GM12878 (cell line): ENCODE results near the gene MARK4. TPM values are rescaled to one million over a fixed set of nuclear protein-coding genes. Genes with fewer than 3 reads are reported as not detected.

Experiments used
- ATAC-seq: fragments of 200-7000 bp; cut with Tn5 transposase; 3 replicates; pipeline ENCODE4 v1.9.1; 2020; ENCODE audit warnings: mild to moderate bottlenecking, moderate library complexity
- BruUV-seq: library from RNA; stranded (reverse); fragments of 400-500 nt; replicated peaks from 2 replicates; lab custom pipeline; 2021; lab: Mats Ljungman, UMichigan
- CTCF ChIA-PET: fragments of 300-600 bp; sonication (Branson Sonifier 250); formaldehyde crosslinking; extraction: SDS; loops from one replicate; lab custom pipeline; 2021; ENCODE audit warnings: inconsistent platforms; lab: Yijun Ruan, JAX
- POLR2A ChIA-PET: fragments of 350-600 bp; formaldehyde crosslinking; extraction: SDS; loops from one replicate; lab custom pipeline; 2021; ENCODE audit warnings: inconsistent platforms; lab: Charles Lee
- RAD21 ChIA-PET: fragments of 300-600 bp; sonication (Branson Sonifier 250); formaldehyde crosslinking; loops from one replicate; lab custom pipeline; 2023; ENCODE audit warnings: antibody characterized with exemption; ENCODE audit not compliant: unreplicated experiment; lab: Charles Lee
- SMC1A ChIA-PET: fragments of 300-600 bp; sonication (Branson Sonifier 250); formaldehyde crosslinking; loops from one replicate; lab custom pipeline; 2023; ENCODE audit not compliant: unreplicated experiment, uncharacterized antibody; lab: Charles Lee
- DNase-seq: peaks from one replicate; pipeline ENCODE4 v3.0.0-alpha.2; 2011; ENCODE audit warnings: low read depth, low spot score
- FAIRE-seq: peaks from 3 replicates; lab custom pipeline; 2011; peaks lifted over from hg19 to GRCh38; lab: Jason Lieb, UNC
- H2AFZ ChIP-seq: 2 replicates; pipeline ENCODE4 v1.6.0; 2011; ENCODE audit warnings: low read depth, low read length, control low read depth; ENCODE audit not compliant: control insufficient read depth
- H3K27ac ChIP-seq: 2 replicates; pipeline ENCODE4 v1.5.1; 2011; ENCODE audit warnings: control low read depth; ENCODE audit not compliant: control insufficient read depth, insufficient read depth
- H3K27me3 ChIP-seq, 2 experiments: replicated peaks in 1 of 2; 2 replicates each; pipeline versions ENCODE4 v1.6.0 to v1.6.1; 2011; ENCODE audit warnings: low read length in 1 of 2; ENCODE audit not compliant: control insufficient read depth in 2 of 2, insufficient read depth in 2 of 2
- H3K36me3 ChIP-seq, 2 experiments: 2 replicates each; pipeline ENCODE4 v1.5.1; 2011; ENCODE audit warnings: low read length in 1 of 2; ENCODE audit not compliant: control insufficient read depth in 2 of 2, insufficient read depth in 2 of 2
- H3K4me1 ChIP-seq: 2 replicates; pipeline ENCODE4 v1.6.1; 2011; ENCODE audit warnings: mild to moderate bottlenecking, low read length, moderate library complexity, mixed read lengths; ENCODE audit not compliant: control insufficient read depth, insufficient read depth
- H3K4me2 ChIP-seq: 2 replicates; pipeline ENCODE4 v1.6.0; 2011; ENCODE audit warnings: control low read depth; ENCODE audit not compliant: control insufficient read depth, insufficient read depth
- H3K4me3 ChIP-seq: fragments of 200-600 bp; sonication (generic); 2 replicates; pipeline ENCODE4 v1.5.1; 2016
- H3K79me2 ChIP-seq: 2 replicates; pipeline ENCODE4 v1.6.0; 2011; ENCODE audit warnings: low read length; ENCODE audit not compliant: control insufficient read depth, insufficient read depth
- H3K9ac ChIP-seq: 2 replicates; pipeline ENCODE4 v1.8.0; 2011; ENCODE audit warnings: low read length, control low read depth, mixed read lengths; ENCODE audit not compliant: control insufficient read depth, insufficient read depth
- H3K9me3 ChIP-seq: replicated peaks from 3 replicates; pipeline ENCODE4 v1.5.1; 2011; ENCODE audit warnings: mild to moderate bottlenecking, low read length; ENCODE audit not compliant: control insufficient read depth, insufficient read depth
- H4K20me1 ChIP-seq: 2 replicates; pipeline ENCODE4 v1.6.0; 2011; ENCODE audit not compliant: control insufficient read depth, insufficient read depth
- EGR1 ChIP-seq, 2 experiments: IDR thresholded peaks; 1 replicate in 1 of 2; 2 replicates in 1 of 2; pipeline ENCODE4 v1.6.1; 2011 to 2012; ENCODE audit warnings: low read depth in 2 of 2, low read length in 2 of 2, borderline replicate concordance in 1 of 2, mild to moderate bottlenecking in 1 of 2, moderate library complexity in 1 of 2
- MYC ChIP-seq: IDR thresholded peaks from 2 replicates; pipeline ENCODE4 v1.6.1; 2011; ENCODE audit warnings: mild to moderate bottlenecking, low read length, moderate library complexity, inconsistent platforms; ENCODE audit not compliant: insufficient read depth, insufficient replicate concordance, insufficient read length, severe bottlenecking
- NR2F1 ChIP-seq: fragments of 450-650 bp; conservative IDR thresholded peaks from 2 replicates; pipeline ENCODE4 v1.6.1; 2017; ENCODE audit warnings: mild to moderate bottlenecking
- PAX8 ChIP-seq: fragments of 450-650 bp; IDR thresholded peaks from 2 replicates; pipeline ENCODE4 v1.6.1; 2017; ENCODE audit warnings: mild to moderate bottlenecking, moderate library complexity
- RAD51 ChIP-seq: fragments of 450-650 bp; IDR thresholded peaks from 2 replicates; pipeline ENCODE4 v1.6.1; 2016; ENCODE audit warnings: moderate library complexity, mild to moderate bottlenecking, inconsistent platforms
- STAT1 ChIP-seq: fragments of 450-650 bp; conservative IDR thresholded peaks from 2 replicates; pipeline ENCODE4 v1.6.1; 2014; ENCODE audit warnings: antibody characterized with exemption, mild to moderate bottlenecking
- ZNF24 ChIP-seq: fragments of 450-650 bp; IDR thresholded peaks from 2 replicates; pipeline ENCODE4 v1.6.1; 2017; ENCODE audit warnings: antibody characterized with exemption, mild to moderate bottlenecking
- WGBS: methylation state at CpG from one replicate; pipeline ENCODE4 v1.1.6; 2016; ENCODE audit warnings: low lambda C conversion rate; ENCODE audit not compliant: insufficient replicate concordance, insufficient coverage; ENCODE audit errors: missing lambda C conversion rate; 5-methylcytosine and 5-hydroxymethylcytosine counted together
- in situ Hi-C: fragments of 300-500 bp; cut with MboI; formaldehyde crosslinking; loops from 9 replicates; pipeline ENCODE4 v1.14.3; 2018; ENCODE audit warnings: mixed read lengths
- intact Hi-C: fragments of 100-400 bp; cut with micrococcal nuclease; formaldehyde crosslinking; loops from one replicate; pipeline ENCODE4 v1.14.2; 2022; ENCODE audit not compliant: unreplicated experiment
- polyA plus RNA-seq, 11 experiments: library from polyadenylated mRNA; depleted of rRNA in 4 of 11; unstranded in 6 of 11; stranded (reverse) in 5 of 11; fragments of >200 nt; fragmentation: Nextera tagmentation in 4 of 11; fragmentation: Illumina TruSeq in 1 of 11; extraction: Ambion mirVana in 4 of 11; extraction: Trizol in 1 of 11; gene quantifications; 1 replicate in 1 of 11; 2 replicates in 10 of 11; pipeline versions ENCODE4 v1.2.1 to v1.2.3, GENCODE V29; 2011 to 2016; ENCODE audit warnings: inconsistent platforms in 2 of 11, missing spikeins in 2 of 11, low read depth in 1 of 11
- total RNA-seq, 4 experiments: library from RNA; depleted of rRNA in 3 of 4; stranded (reverse); fragments of >200 nt in 3 of 4; fragmentation: Illumina TruSeq in 1 of 4; extraction: Trizol in 1 of 4; gene quantifications; 2 replicates each; pipeline versions ENCODE4 v1.2.1 to v1.2.3, GENCODE V29; 2013 to 2021
- TF ChIP-seq, protein P1 (sequence below): fragments of 450-650 bp; IDR thresholded peaks from 2 replicates; pipeline ENCODE4 v1.6.1; 2017; ENCODE audit warnings: mild to moderate bottlenecking, low read depth, inconsistent platforms; ENCODE audit not compliant: poor library complexity, severe bottlenecking
- TF ChIP-seq, protein P2 (sequence below): fragments of 450-650 bp; IDR thresholded peaks from 2 replicates; pipeline ENCODE4 v1.6.1; 2017; ENCODE audit warnings: mild to moderate bottlenecking, moderate library complexity
- TF ChIP-seq, protein P3 (sequence below): IDR thresholded peaks from 2 replicates; pipeline ENCODE4 v1.6.1; 2012; ENCODE audit warnings: improper control_type of control experiment, low read depth, low read length; ENCODE audit not compliant: insufficient replicate concordance

MARK4 gene
- total and polyA plus RNA-seq, 10 of the 15 experiments (the other 5 are each of a cell fraction or from before 2014, with no cell fraction given), result 0.66 to 24.3 (median 5.1) TPM

DNA sequence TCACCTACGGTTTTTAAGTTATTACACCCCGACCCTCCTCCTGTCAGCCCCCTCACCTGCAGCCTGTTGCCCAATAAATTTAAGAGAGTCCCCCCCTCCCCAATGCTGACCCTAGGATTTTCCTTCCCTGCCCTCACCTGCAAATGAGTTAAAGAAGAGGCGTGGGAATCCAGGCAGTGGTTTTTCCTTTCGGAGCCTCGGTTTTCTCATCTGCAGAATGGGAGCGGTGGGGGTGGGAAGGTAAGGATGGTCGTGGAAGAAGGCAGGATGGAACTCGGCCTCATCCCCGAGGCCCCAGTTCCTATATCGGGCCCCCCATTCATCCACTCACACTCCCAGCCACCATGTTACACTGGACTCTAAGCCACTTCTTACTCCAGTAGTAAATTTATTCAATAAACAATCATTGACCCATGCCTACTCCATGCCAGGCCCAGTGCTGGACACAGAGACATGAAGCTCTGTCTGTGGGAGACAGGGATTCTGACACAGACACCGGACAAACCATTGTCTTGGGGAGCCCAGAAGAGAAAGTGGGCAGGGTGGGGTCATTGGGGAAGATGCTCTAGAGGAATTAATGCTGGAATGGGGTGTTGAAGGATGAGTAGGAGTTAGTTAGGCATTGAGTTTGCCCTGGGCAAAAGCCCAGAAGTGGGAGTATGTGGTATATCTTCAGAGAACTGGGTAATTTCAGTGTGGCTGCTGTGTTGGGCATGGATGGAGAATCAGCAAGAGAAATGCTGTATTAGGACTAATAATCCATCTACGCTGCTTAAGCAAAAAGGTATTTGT lies 52.4 kb downstream of the MARK4 start:
- ATAC-seq, result no peak
- no peaks in the 10 kb centered on the region for H4K20me1 ChIP-seq
- no TSS peak for BruUV-seq
- no peaks in the 10 kb centered on the region for H3K4me1 ChIP-seq
- SMC1A ChIA-PET, result no interaction called here
- H3K4me2 ChIP-seq, result no peak overlapping the region
- no peak for DNase-seq
- H3K79me2 ChIP-seq, result no peaks in the 10 kb centered on the region
- no peak overlapping the region for H3K27ac ChIP-seq
- 89% methylated on average over 12 of the region's 12 CpGs for WGBS
- no peak overlapping the region for H3K9ac ChIP-seq
- in situ Hi-C loops (no loop called here), intact Hi-C loops (no loop called here)
- no peak overlapping the region for H3K4me3 ChIP-seq
- no peaks in the 10 kb centered on the region; the same call in 2 of the 3 replicates for H3K9me3 ChIP-seq
- no peaks in the 10 kb centered on the region for H3K27me3 ChIP-seq
- CTCF ChIA-PET, result no interaction called here
- RAD21 ChIA-PET, result no interaction called here
- POLR2A ChIA-PET, result no interaction called here
- no peaks in the 10 kb centered on the region; a peak in 1 of 4 replicates for H3K36me3 ChIP-seq
- H2AFZ ChIP-seq, result no peak overlapping the region
- FAIRE-seq, result no peak
- TF ChIP-seq, protein P1, sequence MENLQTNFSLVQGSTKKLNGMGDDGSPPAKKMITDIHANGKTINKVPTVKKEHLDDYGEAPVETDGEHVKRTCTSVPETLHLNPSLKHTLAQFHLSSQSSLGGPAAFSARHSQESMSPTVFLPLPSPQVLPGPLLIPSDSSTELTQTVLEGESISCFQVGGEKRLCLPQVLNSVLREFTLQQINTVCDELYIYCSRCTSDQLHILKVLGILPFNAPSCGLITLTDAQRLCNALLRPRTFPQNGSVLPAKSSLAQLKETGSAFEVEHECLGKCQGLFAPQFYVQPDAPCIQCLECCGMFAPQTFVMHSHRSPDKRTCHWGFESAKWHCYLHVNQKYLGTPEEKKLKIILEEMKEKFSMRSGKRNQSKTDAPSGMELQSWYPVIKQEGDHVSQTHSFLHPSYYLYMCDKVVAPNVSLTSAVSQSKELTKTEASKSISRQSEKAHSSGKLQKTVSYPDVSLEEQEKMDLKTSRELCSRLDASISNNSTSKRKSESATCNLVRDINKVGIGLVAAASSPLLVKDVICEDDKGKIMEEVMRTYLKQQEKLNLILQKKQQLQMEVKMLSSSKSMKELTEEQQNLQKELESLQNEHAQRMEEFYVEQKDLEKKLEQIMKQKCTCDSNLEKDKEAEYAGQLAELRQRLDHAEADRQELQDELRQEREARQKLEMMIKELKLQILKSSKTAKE, result no peak
- TF ChIP-seq STAT1 (no peak), EGR1 (IDR thresholded peaks at IDR 0.05; ENCODE audit: borderline replicate concordance in 1 of 2, low read depth in 2 of 2, low read length in 2 of 2) (no peak), NR2F1 (no peak), MYC (no peak), RAD51 (no peak), ZNF24 (no peak), PAX8 (no peak)
- TF ChIP-seq, protein P2, sequence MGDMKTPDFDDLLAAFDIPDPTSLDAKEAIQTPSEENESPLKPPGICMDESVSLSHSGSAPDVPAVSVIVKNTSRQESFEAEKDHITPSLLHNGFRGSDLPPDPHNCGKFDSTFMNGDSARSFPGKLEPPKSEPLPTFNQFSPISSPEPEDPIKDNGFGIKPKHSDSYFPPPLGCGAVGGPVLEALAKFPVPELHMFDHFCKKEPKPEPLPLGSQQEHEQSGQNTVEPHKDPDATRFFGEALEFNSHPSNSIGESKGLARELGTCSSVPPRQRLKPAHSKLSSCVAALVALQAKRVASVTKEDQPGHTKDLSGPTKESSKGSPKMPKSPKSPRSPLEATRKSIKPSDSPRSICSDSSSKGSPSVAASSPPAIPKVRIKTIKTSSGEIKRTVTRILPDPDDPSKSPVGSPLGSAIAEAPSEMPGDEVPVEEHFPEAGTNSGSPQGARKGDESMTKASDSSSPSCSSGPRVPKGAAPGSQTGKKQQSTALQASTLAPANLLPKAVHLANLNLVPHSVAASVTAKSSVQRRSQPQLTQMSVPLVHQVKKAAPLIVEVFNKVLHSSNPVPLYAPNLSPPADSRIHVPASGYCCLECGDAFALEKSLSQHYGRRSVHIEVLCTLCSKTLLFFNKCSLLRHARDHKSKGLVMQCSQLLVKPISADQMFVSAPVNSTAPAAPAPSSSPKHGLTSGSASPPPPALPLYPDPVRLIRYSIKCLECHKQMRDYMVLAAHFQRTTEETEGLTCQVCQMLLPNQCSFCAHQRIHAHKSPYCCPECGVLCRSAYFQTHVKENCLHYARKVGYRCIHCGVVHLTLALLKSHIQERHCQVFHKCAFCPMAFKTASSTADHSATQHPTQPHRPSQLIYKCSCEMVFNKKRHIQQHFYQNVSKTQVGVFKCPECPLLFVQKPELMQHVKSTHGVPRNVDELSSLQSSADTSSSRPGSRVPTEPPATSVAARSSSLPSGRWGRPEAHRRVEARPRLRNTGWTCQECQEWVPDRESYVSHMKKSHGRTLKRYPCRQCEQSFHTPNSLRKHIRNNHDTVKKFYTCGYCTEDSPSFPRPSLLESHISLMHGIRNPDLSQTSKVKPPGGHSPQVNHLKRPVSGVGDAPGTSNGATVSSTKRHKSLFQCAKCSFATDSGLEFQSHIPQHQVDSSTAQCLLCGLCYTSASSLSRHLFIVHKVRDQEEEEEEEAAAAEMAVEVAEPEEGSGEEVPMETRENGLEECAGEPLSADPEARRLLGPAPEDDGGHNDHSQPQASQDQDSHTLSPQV, result no peak
- TF ChIP-seq, protein P3, sequence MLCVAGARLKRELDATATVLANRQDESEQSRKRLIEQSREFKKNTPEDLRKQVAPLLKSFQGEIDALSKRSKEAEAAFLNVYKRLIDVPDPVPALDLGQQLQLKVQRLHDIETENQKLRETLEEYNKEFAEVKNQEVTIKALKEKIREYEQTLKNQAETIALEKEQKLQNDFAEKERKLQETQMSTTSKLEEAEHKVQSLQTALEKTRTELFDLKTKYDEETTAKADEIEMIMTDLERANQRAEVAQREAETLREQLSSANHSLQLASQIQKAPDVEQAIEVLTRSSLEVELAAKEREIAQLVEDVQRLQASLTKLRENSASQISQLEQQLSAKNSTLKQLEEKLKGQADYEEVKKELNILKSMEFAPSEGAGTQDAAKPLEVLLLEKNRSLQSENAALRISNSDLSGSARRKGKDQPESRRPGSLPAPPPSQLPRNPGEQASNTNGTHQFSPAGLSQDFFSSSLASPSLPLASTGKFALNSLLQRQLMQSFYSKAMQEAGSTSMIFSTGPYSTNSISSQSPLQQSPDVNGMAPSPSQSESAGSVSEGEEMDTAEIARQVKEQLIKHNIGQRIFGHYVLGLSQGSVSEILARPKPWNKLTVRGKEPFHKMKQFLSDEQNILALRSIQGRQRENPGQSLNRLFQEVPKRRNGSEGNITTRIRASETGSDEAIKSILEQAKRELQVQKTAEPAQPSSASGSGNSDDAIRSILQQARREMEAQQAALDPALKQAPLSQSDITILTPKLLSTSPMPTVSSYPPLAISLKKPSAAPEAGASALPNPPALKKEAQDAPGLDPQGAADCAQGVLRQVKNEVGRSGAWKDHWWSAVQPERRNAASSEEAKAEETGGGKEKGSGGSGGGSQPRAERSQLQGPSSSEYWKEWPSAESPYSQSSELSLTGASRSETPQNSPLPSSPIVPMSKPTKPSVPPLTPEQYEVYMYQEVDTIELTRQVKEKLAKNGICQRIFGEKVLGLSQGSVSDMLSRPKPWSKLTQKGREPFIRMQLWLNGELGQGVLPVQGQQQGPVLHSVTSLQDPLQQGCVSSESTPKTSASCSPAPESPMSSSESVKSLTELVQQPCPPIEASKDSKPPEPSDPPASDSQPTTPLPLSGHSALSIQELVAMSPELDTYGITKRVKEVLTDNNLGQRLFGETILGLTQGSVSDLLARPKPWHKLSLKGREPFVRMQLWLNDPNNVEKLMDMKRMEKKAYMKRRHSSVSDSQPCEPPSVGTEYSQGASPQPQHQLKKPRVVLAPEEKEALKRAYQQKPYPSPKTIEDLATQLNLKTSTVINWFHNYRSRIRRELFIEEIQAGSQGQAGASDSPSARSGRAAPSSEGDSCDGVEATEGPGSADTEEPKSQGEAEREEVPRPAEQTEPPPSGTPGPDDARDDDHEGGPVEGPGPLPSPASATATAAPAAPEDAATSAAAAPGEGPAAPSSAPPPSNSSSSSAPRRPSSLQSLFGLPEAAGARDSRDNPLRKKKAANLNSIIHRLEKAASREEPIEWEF, result no peak
